H1 (cell line): ENCODE measurements around the gene EIF2B1. TPM values are rescaled to one million over a fixed set of nuclear protein-coding genes. Genes with fewer than 3 reads are reported as not detected.

Experiments used
- ASH2L ChIP-seq: fragments of 200-600, 300-600 bp; sonication (generic); IDR thresholded peaks from one replicate; pipeline ENCODE4 v1.7.1; 2017; ENCODE audit warnings: low read length
- CHD7 ChIP-seq: fragments of 300-600 bp; sonication (generic); IDR thresholded peaks from 2 replicates; pipeline ENCODE4 v1.7.1; 2012; ENCODE audit warnings: low read length, moderate library complexity, mild to moderate bottlenecking, inconsistent platforms; ENCODE audit not compliant: insufficient replicate concordance
- GTF2F1 ChIP-seq: IDR thresholded peaks from 2 replicates; pipeline ENCODE4 v1.6.1; 2012; ENCODE audit warnings: low read depth, low read length, improper control_type of control experiment, borderline replicate concordance
- HDAC6 ChIP-seq: IDR thresholded peaks from one replicate; pipeline ENCODE4 v1.7.1; 2012; ENCODE audit warnings: low read depth, mild to moderate bottlenecking, inconsistent platforms, low read length, moderate library complexity
- JUND ChIP-seq: IDR thresholded peaks from 2 replicates; pipeline ENCODE4 v1.6.1; 2011; ENCODE audit warnings: mild to moderate bottlenecking, improper control_type of control experiment, low read length
- NANOG ChIP-seq: IDR thresholded peaks from 2 replicates; pipeline ENCODE4 v1.6.1; 2011; ENCODE audit warnings: low read length, low read depth, mild to moderate bottlenecking, inconsistent platforms; ENCODE audit not compliant: insufficient read depth, poor library complexity, severe bottlenecking
- POLR2AphosphoS5 ChIP-seq: IDR thresholded peaks from 2 replicates; pipeline ENCODE4 v1.6.1; 2011; ENCODE audit warnings: low read depth, low read length
- RBBP5 ChIP-seq: IDR thresholded peaks from 2 replicates; pipeline ENCODE4 v1.7.1; 2012; ENCODE audit warnings: low read depth, mild to moderate bottlenecking, inconsistent platforms, low read length, moderate library complexity, borderline replicate concordance
- RFX5 ChIP-seq: IDR thresholded peaks from 2 replicates; pipeline ENCODE4 v1.6.1; 2011; ENCODE audit warnings: low read depth, low read length, improper control_type of control experiment, borderline replicate concordance
- RXRA ChIP-seq: IDR thresholded peaks from 2 replicates; pipeline ENCODE4 v1.6.1; 2011; ENCODE audit warnings: low read depth, mild to moderate bottlenecking, low read length, moderate library complexity; ENCODE audit not compliant: insufficient read depth
- TCF12 ChIP-seq: IDR thresholded peaks from 2 replicates; pipeline ENCODE4 v1.6.1; 2011; ENCODE audit warnings: low read depth, mild to moderate bottlenecking, low read length
- TEAD4 ChIP-seq: IDR thresholded peaks from 2 replicates; pipeline ENCODE4 v1.6.1; 2012; ENCODE audit warnings: low read depth, low read length, inconsistent platforms, mixed read lengths
- YY1 ChIP-seq: IDR thresholded peaks from 2 replicates; pipeline ENCODE4 v1.6.1; 2011; ENCODE audit warnings: low read depth, mild to moderate bottlenecking, low read length
- polyA plus RNA-seq, 7 experiments: library from polyadenylated mRNA; depleted of rRNA in 3 of 7; stranded (reverse) in 5 of 7; unstranded in 2 of 7; fragments of >200 nt in 5 of 7; fragments of 200-250 nt in 2 of 7; gene quantifications; 1 replicate in 5 of 7; 2 replicates in 1 of 7; 4 replicates in 1 of 7; pipeline versions ENCODE4 v1.2.1 to v1.2.3, GENCODE V29; 2011 to 2013; ENCODE audit warnings: missing spikeins in 2 of 7, mixed read lengths in 2 of 7
- total RNA-seq: library from RNA; stranded (reverse); fragmentation: NEBNext Ultra II Directional; extraction: Animal tissue kit (Norgen Biotek cat#: 25700); gene quantifications from 2 replicates; pipeline ENCODE4 v1.2.1, GENCODE V29; 2021

EIF2B1 gene
- total and polyA plus RNA-seq, 2 of the 8 experiments (the other 6 are each of a cell fraction or from before 2014, with no cell fraction given), result 24.9 to 49.9 TPM

GRCh38 chr12:123681605-123682004, 48.1 kb upstream of the EIF2B1 start (continued):
- TF ChIP-seq CHD7, result no peak
- no peak for TF ChIP-seq ASH2L
- TF ChIP-seq TCF12, result no peak
- TF ChIP-seq TEAD4, result no peak
- TF ChIP-seq RFX5, result no peak
- TF ChIP-seq RXRA, result no peak
- TF ChIP-seq RBBP5, result no peak
- TF ChIP-seq GTF2F1, result no peak
- TF ChIP-seq NANOG, result no peak
- no peak for TF ChIP-seq POLR2AphosphoS5
- no peak for TF ChIP-seq HDAC6
- no peak for TF ChIP-seq JUND
- no peak for TF ChIP-seq YY1
